Hematopoietic multipotent progenitor cell treated with erythropoietin and hydrocortisone succinate and interleukin-3 and kit ligand, for 4 days (in vitro differentiated cells): ENCODE data around the gene ZNF341.

ENCODE experiments used
- DNase-seq: peaks from one replicate; pipeline ENCODE4 v3.0.0-alpha.2; 2015

ZNF341 gene

DNA sequence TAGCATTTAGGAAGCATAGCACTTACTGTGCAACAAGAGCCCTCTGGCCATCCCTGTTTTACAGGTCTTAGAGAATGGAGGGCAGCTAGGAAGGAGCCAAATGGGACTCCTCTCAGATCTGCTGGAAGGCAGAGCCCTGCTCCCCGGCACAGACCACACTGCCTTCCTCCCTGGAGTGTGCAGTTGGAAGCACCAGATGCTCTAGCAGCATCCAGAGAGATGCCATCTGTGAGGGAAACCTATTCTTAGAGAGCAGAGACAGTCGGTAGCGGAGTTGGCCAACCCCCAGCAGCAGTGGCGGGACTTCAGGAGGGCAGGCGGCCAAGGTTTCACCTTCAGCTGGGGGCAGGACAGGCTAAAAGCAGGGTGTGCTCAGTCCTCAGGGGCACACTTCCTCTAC, 28.9 kb upstream of the ZNF341 start:
- no peak for DNase-seq

- no peak for DNase-seq
Measured at GRCh38 chr20:33703498-33704137, 28.2 kb upstream of the ZNF341 start.

DNA sequence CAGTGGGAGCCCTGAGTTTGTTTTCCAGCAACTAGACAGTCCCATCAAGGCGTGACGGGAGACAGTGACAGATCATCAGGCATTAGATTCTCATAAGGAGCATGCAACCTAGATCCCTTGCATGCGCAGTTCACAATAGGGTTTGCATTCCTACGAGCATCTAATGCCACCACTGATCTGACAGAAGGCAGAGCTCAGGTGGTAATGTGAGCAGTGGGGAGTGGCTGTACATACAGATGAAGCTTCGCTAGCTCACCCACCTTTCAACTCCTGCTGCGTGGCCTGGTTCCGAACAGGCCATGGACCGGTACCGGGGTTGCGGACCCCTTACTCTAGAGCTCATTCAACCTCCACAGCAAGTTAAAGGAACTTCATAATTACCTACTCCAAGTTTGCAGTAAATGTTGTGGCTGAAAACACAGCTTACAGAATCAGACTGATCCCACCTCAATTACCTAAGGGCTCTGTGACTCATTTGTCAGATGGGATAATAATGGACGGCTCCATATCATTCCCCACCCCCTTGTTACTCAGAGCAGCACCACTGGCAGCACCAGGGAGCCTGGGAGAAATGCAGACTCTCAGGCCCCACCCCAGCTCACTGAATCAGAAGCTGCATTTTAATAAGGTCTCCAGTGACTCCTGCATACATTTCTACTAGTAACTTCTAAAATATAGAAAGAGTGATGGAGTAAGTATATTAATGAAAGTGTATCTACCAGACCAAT, 27.4 kb upstream of the ZNF341 start:
- no peak for DNase-seq

DNA sequence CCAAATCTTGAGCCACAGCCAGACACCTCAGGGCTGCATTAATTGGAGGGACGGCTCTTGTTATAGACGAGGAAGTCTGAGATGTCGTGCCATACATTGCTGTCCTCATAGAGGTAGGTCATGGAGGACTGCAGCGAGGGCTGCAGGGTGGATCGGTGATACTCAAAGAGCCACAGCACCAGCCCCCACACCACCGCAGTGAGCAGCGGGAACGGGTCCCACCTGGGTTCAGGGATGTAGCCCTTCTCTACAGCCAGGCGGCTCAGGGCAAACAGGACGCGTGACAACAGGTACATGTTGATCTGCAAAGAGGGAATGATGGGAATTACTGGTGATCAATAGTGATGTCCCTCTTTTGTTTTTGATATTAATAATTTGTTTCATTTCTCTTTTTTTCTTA, 24.1 kb upstream of the ZNF341 start:
- DNase-seq, result no peak

DNA sequence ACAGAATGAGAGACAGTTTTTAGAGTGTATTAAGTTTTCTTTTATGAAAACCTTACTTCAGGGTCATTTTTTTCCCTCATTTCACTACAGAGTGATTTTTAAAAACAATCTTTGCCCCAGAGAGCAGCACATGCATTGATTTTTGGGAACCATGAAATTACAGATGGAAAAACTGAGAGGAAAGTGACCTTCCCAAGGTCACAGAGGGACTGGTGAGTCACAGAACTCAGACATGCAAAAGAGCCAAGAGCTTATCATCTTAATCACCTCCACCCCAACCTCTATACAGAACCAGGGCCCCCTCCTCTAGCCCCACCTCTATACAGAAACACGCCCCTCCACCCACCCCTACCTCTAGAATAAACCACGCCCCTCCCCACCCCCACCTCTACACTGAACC, 22.4 kb upstream of the ZNF341 start:
- peak; percentile 60 for DNase-seq

- DNase-seq, result peak; percentile 50
Measured at GRCh38 chr20:33709905-33710541, 21.8 kb upstream of the ZNF341 start.

- DNase-seq, result no peak
Measured at GRCh38 chr20:33710681-33711445, 20.9 kb upstream of the ZNF341 start.

- no peak for DNase-seq
Measured at GRCh38 chr20:33711446-33711738, 20.4 kb upstream of the ZNF341 start.

DNA sequence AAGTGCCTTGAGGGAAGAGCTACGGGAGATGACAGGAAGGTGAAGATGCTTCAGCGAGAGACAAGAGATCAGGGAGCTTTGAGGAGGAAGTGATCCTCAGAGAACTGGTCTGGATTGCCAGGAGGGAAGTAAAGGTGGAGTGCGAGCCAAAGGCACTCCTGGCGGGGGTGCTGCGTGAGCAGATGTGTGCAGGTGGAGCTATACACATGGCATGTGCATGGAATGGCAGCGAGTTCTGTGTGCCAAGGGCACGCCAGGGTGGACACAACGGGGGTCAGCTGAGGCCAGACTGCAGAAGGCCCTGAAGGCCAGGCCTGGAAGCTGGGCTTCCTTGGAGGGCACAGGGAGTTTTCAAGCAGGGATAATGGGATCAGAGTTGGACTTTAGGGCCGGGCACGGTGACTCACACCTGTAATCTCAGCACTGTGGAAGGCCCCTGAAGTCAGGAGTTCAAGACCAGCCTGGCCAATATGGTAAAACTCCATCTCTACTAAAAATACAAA, 17.9 kb upstream of the ZNF341 start:
- DNase-seq, result no peak

DNA sequence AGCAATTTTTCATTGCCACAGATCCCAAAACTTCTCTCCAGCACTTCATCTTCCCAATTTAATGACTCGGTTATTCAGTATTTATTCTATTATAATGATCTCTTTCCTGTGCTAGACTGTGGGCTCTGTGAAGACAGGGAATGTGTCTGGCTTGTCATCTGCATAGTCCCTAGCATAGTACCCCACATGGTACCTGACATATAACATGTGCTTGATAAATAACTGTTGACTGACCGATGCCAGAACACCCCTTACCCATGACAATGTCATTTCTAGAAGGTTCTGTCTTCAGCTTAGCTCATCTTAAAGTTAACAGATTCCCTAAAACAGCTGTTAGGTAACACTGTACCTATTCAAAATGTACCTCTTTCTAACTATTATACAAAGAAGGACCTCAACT, 15.3 kb upstream of the ZNF341 start:
- no peak for DNase-seq

DNA sequence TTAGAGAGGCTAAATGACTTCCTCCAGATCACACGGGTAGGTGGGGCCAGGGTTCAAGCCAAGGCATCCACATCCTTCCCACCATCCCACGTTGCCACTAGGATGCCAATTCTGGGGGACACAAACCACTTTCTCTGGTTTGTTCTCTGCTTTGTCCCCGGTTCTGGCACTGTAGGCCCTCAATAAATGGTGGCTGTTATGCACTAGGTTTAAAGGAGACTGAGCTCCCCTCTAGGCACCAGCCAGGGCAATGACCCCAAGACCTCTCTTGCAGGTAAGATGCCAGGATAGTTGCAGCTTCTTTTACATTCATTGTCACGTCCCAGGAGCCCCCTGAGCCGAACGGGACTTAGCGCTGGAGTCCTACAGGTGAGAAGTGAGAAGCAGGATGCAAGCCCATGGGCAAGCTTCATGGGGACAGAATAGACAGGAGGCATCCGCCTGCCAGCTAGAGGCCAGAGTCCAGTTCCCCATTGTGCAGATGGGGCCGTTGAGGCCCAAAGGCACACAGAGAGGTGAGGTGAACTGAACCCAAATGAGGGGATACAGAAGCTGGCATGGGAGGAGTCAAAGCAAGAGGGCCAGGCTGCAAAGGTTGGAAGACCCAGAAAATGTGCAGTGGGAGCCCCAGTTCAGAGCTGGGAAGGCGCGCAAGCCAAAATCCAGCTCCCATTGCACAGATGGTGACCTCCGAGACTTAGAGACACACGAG, 12.4 kb upstream of the ZNF341 start:
- DNase-seq, result peak; percentile 35

DNA sequence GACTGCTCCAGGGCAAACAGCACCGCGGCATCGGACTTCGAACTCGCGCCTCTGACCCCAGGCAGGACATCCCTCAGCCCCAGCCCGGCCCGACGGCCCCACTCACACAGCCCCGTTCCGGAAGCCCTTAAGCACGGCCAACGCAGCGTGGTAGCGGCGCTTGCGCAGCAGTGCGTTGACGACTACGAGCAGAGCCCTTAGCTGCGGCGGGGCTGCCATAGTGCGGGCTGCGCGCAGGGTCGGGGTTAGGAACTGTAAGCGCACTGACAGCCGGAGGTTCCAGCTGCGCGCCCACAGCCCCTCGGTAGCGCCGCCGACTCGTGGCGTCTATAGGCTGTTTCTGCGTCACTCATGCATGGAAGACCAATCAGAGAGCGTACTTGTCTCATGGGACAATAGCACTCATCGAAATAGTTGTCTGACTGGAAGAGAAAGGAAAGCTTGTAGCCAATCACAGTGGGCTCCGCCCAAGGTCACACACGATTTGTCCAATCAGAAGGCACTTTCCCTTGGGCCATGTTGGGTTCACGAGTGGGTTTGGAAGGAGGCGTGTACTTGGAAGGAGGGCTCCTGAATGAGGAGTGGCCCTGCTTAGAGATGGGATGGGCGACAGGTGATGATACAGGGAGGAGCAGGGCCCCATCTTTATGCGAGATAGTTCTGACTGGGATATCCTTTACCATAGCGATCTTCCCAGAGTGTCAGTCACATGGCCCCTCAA, 11.6 kb upstream of the ZNF341 start, which contains the start of gene PXMP4:
TSS of gene PXMP4 (minus strand) at position 322 of the 721 bp plus-strand sequence. CDS start at position 219, 103 bp downstream.
- peak; percentile 98 for DNase-seq

GRCh38 chr20:33721391-33722140, 10.2 kb upstream of the ZNF341 start:
- no peak for DNase-seq

DNA sequence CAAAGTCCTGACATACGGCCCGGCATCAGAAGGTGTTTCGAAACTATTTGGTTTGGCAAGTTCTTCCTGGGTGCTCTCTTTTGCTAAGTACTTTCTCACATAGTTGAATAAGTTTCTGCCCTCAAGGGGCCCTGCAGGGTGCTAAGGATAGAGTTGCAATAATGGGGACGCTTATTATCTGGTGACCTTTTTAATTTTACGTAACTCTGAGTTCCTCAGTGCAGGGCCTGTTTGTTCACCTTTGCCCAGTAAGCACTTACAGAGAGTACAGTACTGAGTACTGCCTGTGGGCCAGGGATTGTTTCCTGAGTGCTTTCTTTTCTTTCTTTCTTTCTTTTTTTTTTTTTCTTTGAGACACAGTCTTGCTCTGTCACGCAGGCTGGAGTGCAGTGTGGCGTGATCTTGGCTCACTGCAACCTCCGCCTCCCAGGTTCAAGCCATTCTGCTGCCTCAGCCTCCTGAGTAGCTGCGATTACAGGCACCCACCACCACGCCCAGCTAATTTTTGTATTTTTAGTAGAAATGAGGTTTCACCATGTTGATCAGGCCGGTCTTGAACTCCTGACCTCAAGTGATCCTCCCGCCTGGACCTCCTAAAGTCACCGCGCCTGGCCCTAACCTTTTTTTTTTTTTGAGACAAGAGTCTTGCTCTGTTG, 7.2 kb upstream of the ZNF341 start:
- no peak for DNase-seq

DNA sequence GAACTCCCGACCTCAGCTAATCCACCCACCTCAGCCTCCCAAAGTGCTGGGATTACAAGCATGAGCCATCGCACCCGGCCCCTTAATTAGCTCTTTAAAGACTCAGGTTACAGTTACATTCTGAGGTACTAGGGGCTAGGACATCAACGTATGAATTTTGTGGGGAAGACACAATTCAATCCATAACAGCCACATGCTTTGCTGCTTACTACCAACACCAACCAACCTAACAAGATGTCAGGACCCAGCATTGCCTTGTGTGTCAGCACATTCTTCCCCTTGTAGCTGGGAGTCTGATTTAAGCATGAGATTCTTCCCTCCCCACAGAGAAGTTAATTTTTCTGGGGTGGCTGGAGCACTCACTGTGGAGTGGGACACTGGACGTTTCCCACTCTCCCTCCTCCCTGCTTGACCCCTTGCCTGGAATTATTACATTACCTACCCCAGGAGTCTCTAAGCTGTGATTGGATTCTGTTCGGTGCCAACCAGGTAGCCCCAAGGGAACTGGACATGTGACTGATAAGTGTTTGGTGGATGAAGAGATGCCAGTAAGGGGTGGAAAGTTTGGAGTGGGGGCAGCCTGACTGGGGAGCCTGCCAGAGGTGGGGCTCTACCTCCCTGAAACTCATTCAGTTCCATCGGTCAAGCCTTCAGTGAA, 6.1 kb upstream of the ZNF341 start:
- DNase-seq, result no peak

DNA sequence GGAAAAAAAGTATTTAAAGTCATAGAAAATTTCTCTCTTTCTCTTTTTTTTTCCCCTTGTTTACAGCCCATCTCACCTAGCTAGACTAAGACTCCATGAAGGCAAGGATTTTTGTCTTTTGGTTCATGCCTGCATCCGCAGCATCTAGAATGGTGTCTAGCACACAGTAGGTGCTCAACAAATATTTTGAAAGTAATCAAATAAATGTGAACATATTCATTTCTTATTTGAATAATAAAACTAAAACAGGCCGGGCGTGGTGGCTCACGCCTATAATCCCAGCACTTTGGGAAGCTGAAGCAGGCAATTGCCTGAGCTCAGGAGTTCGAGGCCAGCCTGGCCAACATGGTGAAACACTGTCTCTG, 4.7 kb upstream of the ZNF341 start:
- DNase-seq, result no peak

DNA sequence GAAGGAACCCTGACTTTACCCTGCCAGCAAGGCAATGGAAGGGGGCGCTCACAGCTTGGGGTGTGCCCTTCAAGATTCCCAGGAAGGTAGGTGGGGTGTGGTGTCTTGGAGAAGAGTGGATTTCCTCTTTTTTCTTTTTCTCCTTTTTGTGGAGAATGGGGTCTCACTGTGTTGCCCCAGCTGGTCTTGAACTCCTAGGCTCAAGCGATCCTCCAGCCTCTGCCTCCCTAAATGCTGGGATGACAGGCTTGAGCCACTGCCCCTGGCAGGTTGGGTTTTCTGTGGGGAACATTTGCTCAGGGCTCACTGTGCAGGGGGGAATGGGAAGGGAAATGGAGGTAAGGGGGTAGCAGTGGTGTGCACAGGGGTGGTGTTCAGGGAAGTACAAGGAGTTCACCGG, 4.0 kb upstream of the ZNF341 start:
- no peak for DNase-seq

GRCh38 chr20:33728463-33728862, 3.3 kb upstream of the ZNF341 start:
- no peak for DNase-seq

DNA sequence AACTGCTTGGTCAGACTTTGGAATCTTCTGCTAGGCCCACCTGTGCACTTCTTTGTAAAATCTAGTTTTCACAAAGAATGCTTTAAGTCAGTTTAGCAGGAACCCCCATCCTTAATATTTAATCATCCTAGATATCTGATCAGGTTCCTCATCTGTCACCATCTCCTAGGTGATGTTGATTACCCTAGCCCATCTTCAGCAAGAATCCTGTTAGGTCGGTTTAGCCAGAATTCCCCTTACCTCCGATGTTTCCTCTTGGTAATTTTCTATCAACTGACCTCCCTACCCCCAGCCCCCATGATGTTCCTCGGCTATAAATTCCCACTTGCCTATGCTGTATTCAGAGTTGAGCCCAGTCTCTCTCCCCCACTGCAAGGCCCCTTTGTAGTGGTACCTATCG, 2.7 kb upstream of the ZNF341 start:
- DNase-seq, result no peak
